ENCODE measurements around the gene FAM83E. TPM values are rescaled to one million over a fixed set of nuclear protein-coding genes. Genes with fewer than 3 reads are reported as not detected.

The FAM83E gene
- polyA plus RNA-seq, 3 donors = not detected

DNA sequence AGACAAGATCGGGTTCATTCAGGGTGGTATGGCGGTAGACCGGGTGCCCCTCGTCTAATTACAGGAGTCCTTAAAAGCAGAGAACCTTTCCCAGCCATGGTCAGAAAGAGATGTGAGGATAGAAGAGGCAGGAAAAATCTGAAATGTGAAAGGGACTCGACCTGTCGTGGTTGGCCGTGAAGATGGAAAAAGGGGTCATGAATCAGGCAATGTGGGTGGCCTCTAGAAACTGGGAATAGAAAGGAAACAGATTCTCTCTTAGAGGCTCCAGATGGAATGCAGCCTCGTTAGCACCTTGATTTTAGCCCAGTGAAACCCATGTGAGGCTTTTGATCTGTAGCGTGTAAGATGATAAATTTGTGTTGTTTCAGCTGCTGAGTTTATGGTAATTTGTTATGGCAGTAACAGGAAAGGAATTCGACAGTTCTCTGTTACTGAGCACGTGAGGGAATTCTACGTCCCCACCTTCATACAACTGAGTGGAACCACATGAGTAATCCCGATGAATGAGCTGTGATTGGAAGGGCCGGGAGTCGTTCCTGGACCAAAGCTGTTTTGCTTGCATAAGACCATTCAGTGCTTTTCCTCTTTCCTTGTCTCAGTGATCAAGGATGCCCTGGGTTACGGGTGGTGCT lies 42.1 kb upstream of the FAM83E start:
- DNase-seq = no peak
- H3K4me1 ChIP-seq (ENCODE audit: control insufficient read depth in 1 of 2, insufficient read depth in 2 of 2, low read length in 2 of 2) = peaks cover 24 to 28% of the 10 kb centered on the region in 2 donors
- H3K4me3 ChIP-seq (replicated peaks in 1 of 3; ENCODE audit: low read depth in 2 of 3, low read length in 3 of 3) = no peak overlapping the region
- Mint-ChIP-seq H3K4me3 (no peak overlapping the region), H3K27ac (peak overlapping the region in 1 of 7 donors; percentile 70), H3K9me3 (peaks cover 0 to 3% (median 0%) of the 10 kb centered on the region in 7 donors), H3K36me3 (no peaks in the 10 kb centered on the region), H3K4me1 (peaks cover 23% of the 10 kb centered on the region), H3K27me3 (ENCODE audit: low read depth in 3 of 3) (peaks cover 5 to 8% (median 7%) of the 10 kb centered on the region in 3 donors)
- no peak overlapping the region for H3K27ac ChIP-seq (ENCODE audit: low read depth in 1 of 2, low read length in 2 of 2)
- H3K36me3 ChIP-seq (replicated peaks in 1 of 2; ENCODE audit: control insufficient read depth in 1 of 2, insufficient read depth in 2 of 2, low read length in 2 of 2) = no peaks in the 10 kb centered on the region
- H4K20me1 ChIP-seq (ENCODE audit: insufficient read depth, low read length) = no peaks in the 10 kb centered on the region
- no peaks in the 10 kb centered on the region for H3K9me3 ChIP-seq (replicated peaks in 1 of 2; ENCODE audit: control insufficient read depth in 1 of 2, insufficient read depth in 1 of 2, low read length in 2 of 2)
- intact Hi-C loops (cut with micrococcal nuclease) = no loop called here
- no peak overlapping the region for H2AFZ ChIP-seq (ENCODE audit: insufficient read depth, low read depth, low read length, poor library complexity, severe bottlenecking)
- H3K4me2 ChIP-seq (replicated peaks; ENCODE audit: extremely low read depth, low read length, poor library complexity, severe bottlenecking) = no peak overlapping the region
- H3K79me2 ChIP-seq (ENCODE audit: insufficient read depth, low read length) = no peaks in the 10 kb centered on the region
- no peaks in the 10 kb centered on the region for H3K27me3 ChIP-seq (ENCODE audit: control insufficient read depth in 2 of 2, insufficient read depth in 2 of 2, low read length in 2 of 2)
- no peak overlapping the region for H3K9ac ChIP-seq (ENCODE audit: insufficient read depth, low read length, poor library complexity, severe bottlenecking)
- TF ChIP-seq, protein P1, sequence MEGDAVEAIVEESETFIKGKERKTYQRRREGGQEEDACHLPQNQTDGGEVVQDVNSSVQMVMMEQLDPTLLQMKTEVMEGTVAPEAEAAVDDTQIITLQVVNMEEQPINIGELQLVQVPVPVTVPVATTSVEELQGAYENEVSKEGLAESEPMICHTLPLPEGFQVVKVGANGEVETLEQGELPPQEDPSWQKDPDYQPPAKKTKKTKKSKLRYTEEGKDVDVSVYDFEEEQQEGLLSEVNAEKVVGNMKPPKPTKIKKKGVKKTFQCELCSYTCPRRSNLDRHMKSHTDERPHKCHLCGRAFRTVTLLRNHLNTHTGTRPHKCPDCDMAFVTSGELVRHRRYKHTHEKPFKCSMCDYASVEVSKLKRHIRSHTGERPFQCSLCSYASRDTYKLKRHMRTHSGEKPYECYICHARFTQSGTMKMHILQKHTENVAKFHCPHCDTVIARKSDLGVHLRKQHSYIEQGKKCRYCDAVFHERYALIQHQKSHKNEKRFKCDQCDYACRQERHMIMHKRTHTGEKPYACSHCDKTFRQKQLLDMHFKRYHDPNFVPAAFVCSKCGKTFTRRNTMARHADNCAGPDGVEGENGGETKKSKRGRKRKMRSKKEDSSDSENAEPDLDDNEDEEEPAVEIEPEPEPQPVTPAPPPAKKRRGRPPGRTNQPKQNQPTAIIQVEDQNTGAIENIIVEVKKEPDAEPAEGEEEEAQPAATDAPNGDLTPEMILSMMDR (IDR thresholded peaks at IDR 0.05) = no peak
- 69% methylated on average over 11 of the region's 16 CpGs for WGBS (ENCODE audit: insufficient coverage)

DNA sequence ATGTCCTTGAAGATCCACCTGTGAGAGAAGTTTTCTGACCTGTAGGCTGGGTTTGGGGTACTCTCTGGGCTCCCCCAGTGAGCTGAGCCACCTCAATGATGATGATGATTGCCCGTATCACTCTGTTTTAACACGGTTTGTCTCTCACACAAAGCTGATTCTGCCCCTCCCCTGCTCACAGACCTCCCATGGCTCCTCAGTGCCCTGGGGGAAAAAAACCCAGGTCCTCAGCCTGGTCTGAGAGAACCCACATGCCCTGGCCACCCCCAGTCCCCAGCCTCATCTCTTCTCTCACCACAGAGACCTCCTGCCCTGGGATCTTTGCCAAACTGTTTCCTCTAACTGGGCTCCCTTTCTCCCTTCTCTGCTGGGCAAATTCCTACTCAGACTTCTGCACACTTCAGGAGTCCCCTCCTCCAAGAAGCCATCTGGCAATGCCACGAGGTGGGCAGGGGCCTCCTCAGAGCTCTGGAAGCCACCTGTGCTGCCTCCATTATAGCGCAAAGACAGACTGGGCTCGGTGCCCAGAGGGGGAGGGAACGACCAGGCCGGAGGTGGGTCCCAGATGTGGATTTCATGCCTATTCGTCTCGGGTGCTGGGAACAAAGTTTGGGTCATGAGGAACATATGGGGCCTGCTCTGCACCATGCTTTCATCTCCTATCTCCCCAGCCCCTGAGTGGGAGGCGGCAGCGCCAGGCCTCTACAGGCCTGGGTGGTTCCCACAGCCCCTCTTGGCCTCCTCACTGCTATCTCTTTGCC lies 39.6 kb upstream of the FAM83E start:
- Mint-ChIP-seq H3K4me1 (peaks cover 17% of the 10 kb centered on the region), H3K9me3 (peaks cover 0 to 3% (median 0%) of the 10 kb centered on the region in 7 donors), H3K36me3 (no peaks in the 10 kb centered on the region), H3K4me3 (no peak overlapping the region), H3K27me3 (ENCODE audit: low read depth in 3 of 3) (peaks cover 7 to 8% (median 7%) of the 10 kb centered on the region in 3 donors), H3K27ac (peak overlapping the region in 1 of 7 donors; percentile 73)
- H3K9ac ChIP-seq (ENCODE audit: insufficient read depth, low read length, poor library complexity, severe bottlenecking) = no peak overlapping the region
- no peak for DNase-seq
- H3K36me3 ChIP-seq (replicated peaks in 1 of 2; ENCODE audit: control insufficient read depth in 1 of 2, insufficient read depth in 2 of 2, low read length in 2 of 2) = no peaks in the 10 kb centered on the region
- peaks cover 9 to 11% of the 10 kb centered on the region in 2 donors for H3K4me1 ChIP-seq (ENCODE audit: control insufficient read depth in 1 of 2, insufficient read depth in 2 of 2, low read length in 2 of 2)
- TF ChIP-seq, protein P1 (IDR thresholded peaks at IDR 0.05) = no peak
- H3K4me3 ChIP-seq (replicated peaks in 1 of 3; ENCODE audit: low read depth in 2 of 3, low read length in 3 of 3) = no peak overlapping the region
- H2AFZ ChIP-seq (ENCODE audit: insufficient read depth, low read depth, low read length, poor library complexity, severe bottlenecking) = no peak overlapping the region
- intact Hi-C loops (cut with micrococcal nuclease) = no loop called here
- no peaks in the 10 kb centered on the region for H4K20me1 ChIP-seq (ENCODE audit: insufficient read depth, low read length)
- H3K27ac ChIP-seq (ENCODE audit: low read depth in 1 of 2, low read length in 2 of 2) = no peak overlapping the region
- no peaks in the 10 kb centered on the region for H3K79me2 ChIP-seq (ENCODE audit: insufficient read depth, low read length)
- H3K27me3 ChIP-seq (ENCODE audit: control insufficient read depth in 2 of 2, insufficient read depth in 2 of 2, low read length in 2 of 2) = no peaks in the 10 kb centered on the region
- H3K4me2 ChIP-seq (replicated peaks; ENCODE audit: extremely low read depth, low read length, poor library complexity, severe bottlenecking) = no peak overlapping the region
- no peaks in the 10 kb centered on the region for H3K9me3 ChIP-seq (replicated peaks in 1 of 2; ENCODE audit: control insufficient read depth in 1 of 2, insufficient read depth in 1 of 2, low read length in 2 of 2)
- WGBS (ENCODE audit: insufficient coverage) = 48% methylated on average over 11 of the region's 11 CpGs
